22Rv1 (cell line): Measurements from ENCODE around the gene CLNS1A.

Source experiments
- H3K27ac ChIP-seq: fragments of 450-650 bp; 2 replicates; pipeline ENCODE4 v1.5.1; 2017
- ZFX ChIP-seq: fragments of 450-650 bp; IDR thresholded peaks from 2 replicates; pipeline ENCODE4 v1.6.1; 2017; ENCODE audit warnings: antibody characterized with exemption, borderline replicate concordance
- TF ChIP-seq, protein P1 (sequence below): fragments of 450-650 bp; IDR thresholded peaks from 2 replicates; pipeline ENCODE4 v1.5.1; 2017; ENCODE audit warnings: mild to moderate bottlenecking

Gene CLNS1A

DNA sequence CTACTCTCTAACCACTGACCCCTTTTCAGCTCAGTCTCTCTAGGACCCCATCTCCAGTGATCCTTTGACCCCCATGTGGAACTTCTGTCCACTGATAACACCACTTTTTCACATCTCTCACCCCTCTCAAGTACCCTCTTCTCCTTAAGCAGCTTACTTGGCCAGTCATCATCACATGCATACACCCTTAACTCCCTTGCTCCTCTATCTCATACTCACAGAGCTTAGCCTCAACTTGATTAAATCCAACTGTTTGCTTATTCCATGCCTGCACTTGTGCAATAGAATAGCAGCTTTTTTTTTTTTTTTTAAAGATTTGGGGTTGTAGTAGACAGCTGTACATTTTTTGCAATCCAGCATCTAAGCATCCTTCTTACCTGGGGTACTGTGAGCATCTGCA lies 25.7 kb downstream of the CLNS1A start:
- TF ChIP-seq, protein P1, sequence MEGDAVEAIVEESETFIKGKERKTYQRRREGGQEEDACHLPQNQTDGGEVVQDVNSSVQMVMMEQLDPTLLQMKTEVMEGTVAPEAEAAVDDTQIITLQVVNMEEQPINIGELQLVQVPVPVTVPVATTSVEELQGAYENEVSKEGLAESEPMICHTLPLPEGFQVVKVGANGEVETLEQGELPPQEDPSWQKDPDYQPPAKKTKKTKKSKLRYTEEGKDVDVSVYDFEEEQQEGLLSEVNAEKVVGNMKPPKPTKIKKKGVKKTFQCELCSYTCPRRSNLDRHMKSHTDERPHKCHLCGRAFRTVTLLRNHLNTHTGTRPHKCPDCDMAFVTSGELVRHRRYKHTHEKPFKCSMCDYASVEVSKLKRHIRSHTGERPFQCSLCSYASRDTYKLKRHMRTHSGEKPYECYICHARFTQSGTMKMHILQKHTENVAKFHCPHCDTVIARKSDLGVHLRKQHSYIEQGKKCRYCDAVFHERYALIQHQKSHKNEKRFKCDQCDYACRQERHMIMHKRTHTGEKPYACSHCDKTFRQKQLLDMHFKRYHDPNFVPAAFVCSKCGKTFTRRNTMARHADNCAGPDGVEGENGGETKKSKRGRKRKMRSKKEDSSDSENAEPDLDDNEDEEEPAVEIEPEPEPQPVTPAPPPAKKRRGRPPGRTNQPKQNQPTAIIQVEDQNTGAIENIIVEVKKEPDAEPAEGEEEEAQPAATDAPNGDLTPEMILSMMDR = no peak
- TF ChIP-seq ZFX = no peak

GRCh38 chr11:77609234-77609633 lies 28.4 kb downstream of the CLNS1A start:
- TF ChIP-seq ZFX = no peak
- TF ChIP-seq, protein P1 = no peak
- no peak overlapping the region for H3K27ac ChIP-seq

More for the DNA sequence above, 25.7 kb downstream of the CLNS1A start:
- H3K27ac ChIP-seq = no peak overlapping the region

DNA sequence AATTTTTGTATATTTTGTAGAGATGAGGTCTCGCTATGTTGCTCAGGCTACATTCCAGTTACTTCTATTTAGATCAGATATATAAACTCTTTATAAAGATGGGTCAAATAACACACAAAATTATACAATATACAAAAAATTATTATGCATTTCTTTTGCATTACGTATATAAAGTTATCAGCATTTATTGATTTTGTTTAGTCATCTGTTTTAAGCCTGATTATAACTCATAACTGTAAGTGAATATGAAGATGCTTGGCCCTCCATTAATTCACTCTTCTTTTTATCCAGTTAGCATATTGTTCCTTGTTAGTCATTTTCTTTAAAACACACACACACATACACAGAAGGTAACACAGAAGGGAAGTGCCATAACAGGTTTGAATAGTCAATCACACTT lies 33.3 kb downstream of the CLNS1A start:
- H3K27ac ChIP-seq = no peak overlapping the region
- TF ChIP-seq, protein P1 = no peak
- no peak for TF ChIP-seq ZFX

- no peak overlapping the region for H3K27ac ChIP-seq
- TF ChIP-seq ZFX = no peak
- TF ChIP-seq, protein P1 = no peak
These were observed 35.1 kb downstream of the CLNS1A start for GRCh38 chr11:77602381-77603088.

- no peak overlapping the region for H3K27ac ChIP-seq
- TF ChIP-seq, protein P1 = no peak
- no peak for TF ChIP-seq ZFX
These were observed 39.4 kb downstream of the CLNS1A start for GRCh38 chr11:77598195-77598594.

DNA sequence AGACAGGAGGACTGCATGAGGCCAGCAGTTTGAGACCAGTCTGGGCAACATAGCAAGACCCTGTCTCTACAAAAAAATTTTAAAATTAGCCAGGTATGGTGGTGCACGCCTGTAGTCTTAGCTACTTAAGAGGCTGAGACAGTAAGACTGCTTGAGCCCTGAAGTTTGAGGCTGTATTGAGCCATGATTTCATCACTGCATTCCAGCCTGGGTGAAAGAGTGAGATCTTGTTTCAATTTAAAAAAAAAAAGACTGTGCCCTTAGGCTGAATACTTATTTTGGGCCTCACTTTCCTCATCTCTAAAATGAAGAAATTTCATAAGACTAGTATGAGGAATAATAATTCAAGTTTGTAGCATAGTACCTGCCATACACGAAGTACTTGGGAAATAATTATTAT lies 41.0 kb downstream of the CLNS1A start:
- TF ChIP-seq ZFX = no peak
- TF ChIP-seq, protein P1 = no peak
- H3K27ac ChIP-seq = no peak overlapping the region

GRCh38 chr11:77593883-77594282 lies 43.7 kb downstream of the CLNS1A start:
- TF ChIP-seq ZFX = no peak
- TF ChIP-seq, protein P1 = no peak
- H3K27ac ChIP-seq = no peak overlapping the region
